K562 (cell line): ENCODE measurements around the gene CNKSR3. TPM values are rescaled to one million over a fixed set of nuclear protein-coding genes. Genes with fewer than 3 reads are reported as not detected.

ENCODE experiments used
- ATAC-seq: fragments of 200-7000 bp; cut with Tn5 transposase; 3 replicates; pipeline ENCODE4 v1.9.1; 2020; ENCODE audit warnings: moderate library complexity
- BruUV-seq: library from RNA; stranded (reverse); fragments of 400-500 nt; replicated peaks from 2 replicates; lab custom pipeline; 2021; lab: Mats Ljungman, UMichigan
- CTCF ChIA-PET: fragments of 300-600 bp; formaldehyde crosslinking; extraction: SDS; loops from one replicate; lab custom pipeline; 2021; ENCODE audit warnings: low intra/inter-chr PET ratio; lab: Yijun Ruan, JAX
- POLR2A ChIA-PET: fragments of 300-600, 350-650 bp; sonication (Branson Sonifier 250); formaldehyde crosslinking; extraction: SDS; loops from one replicate; lab custom pipeline; 2021; ENCODE audit warnings: antibody characterized with exemption, inconsistent platforms; lab: Yijun Ruan, JAX
- DNase-seq, 4 experiments: peaks; one replicate each; pipeline versions ENCODE4 v3.0.0 to v3.0.0-alpha.2; 2011 to 2018; ENCODE audit warnings: low spot score in 3 of 4, mixed read lengths in 3 of 4; ENCODE audit errors: extremely low read depth in 1 of 4
- FAIRE-seq: peaks from 2 replicates; lab custom pipeline; 2011; peaks lifted over from hg19 to GRCh38; lab: Jason Lieb, UNC
- H2AFZ ChIP-seq: 2 replicates; pipeline ENCODE4 v1.6.0; 2011; ENCODE audit warnings: low read depth, low read length, control low read depth, inconsistent platforms
- H3K27ac ChIP-seq: fragments of 200-600 bp; 3 replicates; pipeline ENCODE4 v1.8.0; 2011; ENCODE audit warnings: low read depth, mild to moderate bottlenecking, control low read depth, inconsistent platforms, low read length, moderate library complexity, mixed read lengths; ENCODE audit errors: extremely low read depth
- H3K27me3 ChIP-seq, 2 experiments: fragments of 300-600 bp in 1 of 2; 2 replicates in 1 of 2; 3 replicates in 1 of 2; pipeline versions ENCODE4 v1.6.0 to v1.8.0; 2011; ENCODE audit warnings: inconsistent platforms in 2 of 2, low read length in 2 of 2, mild to moderate bottlenecking in 1 of 2, mixed read lengths in 1 of 2, moderate library complexity in 1 of 2; ENCODE audit not compliant: control insufficient read depth in 2 of 2, insufficient read depth in 2 of 2
- H3K36me3 ChIP-seq: fragments of 300-600 bp; 3 replicates; pipeline ENCODE4 v1.8.0; 2011; ENCODE audit warnings: mild to moderate bottlenecking, low read length, inconsistent platforms; ENCODE audit not compliant: control insufficient read depth, insufficient read depth
- H3K4me1 ChIP-seq, 2 experiments: fragments of 200-600 bp in 1 of 2; replicated peaks in 1 of 2; 2 replicates in 1 of 2; 3 replicates in 1 of 2; pipeline versions ENCODE4 v1.5.1 to v1.8.0; 2011; ENCODE audit warnings: inconsistent platforms in 2 of 2, low read length in 2 of 2, mild to moderate bottlenecking in 1 of 2, mixed read lengths in 1 of 2, moderate library complexity in 1 of 2; ENCODE audit not compliant: control insufficient read depth in 2 of 2, insufficient read depth in 2 of 2
- H3K4me2 ChIP-seq: 2 replicates; pipeline ENCODE4 v1.6.1; 2011; ENCODE audit warnings: low read length, control low read depth, inconsistent platforms, mixed read lengths; ENCODE audit not compliant: insufficient read depth
- H3K4me3 ChIP-seq: fragments of 200-600 bp; sonication (generic), shearing (Covaris generic); 2 replicates; pipeline ENCODE4 v1.5.1; 2016; ENCODE audit warnings: control low read depth, inconsistent platforms
- H3K79me2 ChIP-seq: fragments of 200-600 bp; 3 replicates; pipeline ENCODE4 v1.8.0; 2011; ENCODE audit warnings: low read length, inconsistent platforms; ENCODE audit not compliant: control insufficient read depth, insufficient read depth
- H3K9ac ChIP-seq, 2 experiments: 2 replicates each; pipeline versions ENCODE4 v1.6.0 to v1.6.1; 2011; ENCODE audit warnings: low read depth in 2 of 2, low read length in 2 of 2, control low read depth in 1 of 2, inconsistent platforms in 1 of 2, mild to moderate bottlenecking in 1 of 2, mixed read lengths in 1 of 2; ENCODE audit not compliant: insufficient read depth in 1 of 2
- H3K9me1 ChIP-seq: one replicate; pipeline ENCODE4 v1.6.0; 2011; ENCODE audit warnings: inconsistent platforms, mild to moderate bottlenecking, low read length, moderate library complexity; ENCODE audit not compliant: control insufficient read depth, insufficient read depth
- H3K9me3 ChIP-seq: replicated peaks from 2 replicates; pipeline ENCODE4 v1.5.1; 2011; ENCODE audit warnings: low read depth, low read length, inconsistent platforms; ENCODE audit not compliant: control insufficient read depth, insufficient read depth
- H4K20me1 ChIP-seq: replicated peaks from 2 replicates; pipeline ENCODE4 v1.6.1; 2011; ENCODE audit warnings: low read length, inconsistent platforms, mixed read lengths; ENCODE audit not compliant: control insufficient read depth, insufficient read depth
- CBFA2T2 ChIP-seq: fragments of 450-650 bp; conservative IDR thresholded peaks from 2 replicates; pipeline ENCODE4 v1.6.1; 2017; ENCODE audit warnings: mild to moderate bottlenecking
- ESRRA ChIP-seq: fragments of 450-650 bp; IDR thresholded peaks from 2 replicates; pipeline ENCODE4 v1.6.1; 2014; ENCODE audit warnings: low read depth, mild to moderate bottlenecking, moderate library complexity, borderline replicate concordance
- SOX6 ChIP-seq: fragments of 450-650 bp; IDR thresholded peaks from 2 replicates; pipeline ENCODE4 v1.6.1; 2014; ENCODE audit warnings: mild to moderate bottlenecking
- TFAM ChIP-seq: fragments of 250-450 bp; sonication (Bioruptor Pico); conservative IDR thresholded peaks from 2 replicates; pipeline ENCODE4 v1.5.0; 2021; ENCODE audit warnings: mild to moderate bottlenecking, moderate library complexity
- WGBS: fragments of 100-300 bp; shearing (Covaris generic); methylation state at CpG from one replicate; pipeline ENCODE4 v1.1.6; 2016; ENCODE audit warnings: low coverage, mixed read lengths; ENCODE audit not compliant: insufficient coverage; ENCODE audit errors: missing lambda C conversion rate; 5-methylcytosine and 5-hydroxymethylcytosine counted together
- in situ Hi-C: fragments of 300-500 bp; cut with MboI; formaldehyde crosslinking; loops from 4 replicates; pipeline ENCODE4 v1.15.0; 2018; ENCODE audit warnings: inconsistent platforms, mixed read lengths
- intact Hi-C: fragments of 100-400 bp; cut with micrococcal nuclease; formaldehyde crosslinking; loops from 2 replicates; pipeline ENCODE4 v1.14.2; 2022
- polyA plus RNA-seq, 8 experiments: library from polyadenylated mRNA; depleted of rRNA in 4 of 8; stranded (reverse) in 5 of 8; unstranded in 3 of 8; fragments of >200 nt; fragmentation: Nextera tagmentation in 2 of 8; fragmentation: Illumina TruSeq in 1 of 8; extraction: Ambion mirVana in 2 of 8; extraction: Trizol in 1 of 8; gene quantifications; 2 replicates each; pipeline versions ENCODE4 v1.2.1 to v1.2.3, GENCODE V29; 2011 to 2014; ENCODE audit warnings: inconsistent platforms in 1 of 8, missing spikeins in 1 of 8
- total RNA-seq, 7 experiments: library from RNA; depleted of rRNA in 6 of 7; stranded (reverse); fragments of >200 nt in 6 of 7; fragmentation: Illumina TruSeq in 2 of 7; extraction: Trizol in 2 of 7; gene quantifications; 2 replicates each; pipeline versions ENCODE4 v1.2.1 to v1.2.3, GENCODE V29; 2011 to 2021; ENCODE audit warnings: low replicate concordance in 1 of 7
- TF ChIP-seq, protein P1 (sequence below): sonication (generic); IDR thresholded peaks from 2 replicates; pipeline ENCODE4 v1.6.1; 2016
- TF ChIP-seq, protein P2 (sequence below): fragments of 250-450 bp; sonication (Bioruptor Pico); IDR thresholded peaks from 2 replicates; pipeline ENCODE4 v1.5.0; 2020; ENCODE audit warnings: mild to moderate bottlenecking, borderline replicate concordance

Gene CNKSR3
- total and polyA plus RNA-seq, 9 of the 15 experiments (the other 6 are each of a cell fraction or from before 2014, with no cell fraction given): 4.5 to 29.6 (median 9.5) TPM

DNA sequence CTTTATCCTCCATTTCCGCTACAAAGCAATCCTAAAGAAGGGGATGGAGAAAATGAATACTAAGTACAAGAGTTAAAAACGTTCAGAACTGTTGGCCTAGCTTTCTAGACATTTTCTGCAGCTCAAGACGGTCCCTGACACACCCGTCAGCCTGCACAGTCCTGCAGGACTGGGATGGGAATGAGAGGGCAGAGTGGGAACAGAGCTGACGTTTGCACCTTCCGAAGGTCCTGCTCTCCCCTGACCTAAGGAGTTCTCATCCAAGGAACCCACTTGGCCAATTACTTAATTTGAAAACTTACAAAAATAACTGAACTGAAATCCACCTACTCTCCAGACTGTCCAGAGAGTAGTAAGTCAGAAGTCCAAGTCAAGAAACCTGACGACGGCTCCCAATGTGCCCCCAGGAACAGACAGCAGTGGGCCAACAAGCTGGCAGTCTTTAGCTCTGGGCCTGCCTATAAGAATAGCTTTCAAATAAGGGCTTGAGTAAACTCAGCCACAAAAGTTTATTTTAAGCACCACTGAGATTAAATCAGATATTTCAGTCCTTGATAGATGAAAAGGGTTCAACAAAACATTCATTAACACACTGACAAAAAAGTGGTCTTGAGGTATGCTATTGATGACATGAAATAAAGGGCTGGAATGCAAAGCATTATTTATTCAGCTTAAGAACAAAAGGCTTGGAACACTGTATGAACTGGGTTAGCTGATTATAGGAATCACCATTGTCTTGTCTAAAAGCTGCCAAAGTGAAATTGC lies 76.8 kb downstream of the CNKSR3 start:
- no TSS peak for BruUV-seq
- H3K79me2 ChIP-seq: 0 out of 3 replicates have a peak, but pooled peaks cover 3% of the 10 kb centered on the region
- in situ Hi-C loops (no loop called here), intact Hi-C loops (no loop called here)
- ChIA-PET CTCF (no interaction called here), POLR2A (interaction anchor here (0.5 to 1.0 kb wide), 2 partner anchors 11 to 13 kb away, joined by 3 to 4 read pairs; no protein-coding TSS in a partner anchor)
- peak overlapping the region; percentile 57 for H3K27ac ChIP-seq
- no peaks in the 10 kb centered on the region for H3K9me1 ChIP-seq
- peak in 2 of 4 experiments; percentile 39 to 43 for DNase-seq
- peak; percentile 71 for FAIRE-seq
- H3K4me3 ChIP-seq: no peak overlapping the region
- H3K4me2 ChIP-seq: peak overlapping the region; percentile 50
- no peaks in the 10 kb centered on the region for H3K27me3 ChIP-seq
- 20% methylated on average over 8 of the region's 8 CpGs for WGBS
- H2AFZ ChIP-seq: peak overlapping the region; percentile 41
- peak; percentile 83 for ATAC-seq
- H3K9ac ChIP-seq: peak overlapping the region; percentile 23 to 73; a peak in 2 of 4 replicates
- TF ChIP-seq, protein P1, sequence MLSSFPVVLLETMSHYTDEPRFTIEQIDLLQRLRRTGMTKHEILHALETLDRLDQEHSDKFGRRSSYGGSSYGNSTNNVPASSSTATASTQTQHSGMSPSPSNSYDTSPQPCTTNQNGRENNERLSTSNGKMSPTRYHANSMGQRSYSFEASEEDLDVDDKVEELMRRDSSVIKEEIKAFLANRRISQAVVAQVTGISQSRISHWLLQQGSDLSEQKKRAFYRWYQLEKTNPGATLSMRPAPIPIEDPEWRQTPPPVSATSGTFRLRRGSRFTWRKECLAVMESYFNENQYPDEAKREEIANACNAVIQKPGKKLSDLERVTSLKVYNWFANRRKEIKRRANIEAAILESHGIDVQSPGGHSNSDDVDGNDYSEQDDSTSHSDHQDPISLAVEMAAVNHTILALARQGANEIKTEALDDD: no peak
- TF ChIP-seq CBFA2T2 (no peak), SOX6 (no peak), ESRRA (no peak), TFAM (CRISPR knock-in tag) (no peak)
- TF ChIP-seq, protein P2, sequence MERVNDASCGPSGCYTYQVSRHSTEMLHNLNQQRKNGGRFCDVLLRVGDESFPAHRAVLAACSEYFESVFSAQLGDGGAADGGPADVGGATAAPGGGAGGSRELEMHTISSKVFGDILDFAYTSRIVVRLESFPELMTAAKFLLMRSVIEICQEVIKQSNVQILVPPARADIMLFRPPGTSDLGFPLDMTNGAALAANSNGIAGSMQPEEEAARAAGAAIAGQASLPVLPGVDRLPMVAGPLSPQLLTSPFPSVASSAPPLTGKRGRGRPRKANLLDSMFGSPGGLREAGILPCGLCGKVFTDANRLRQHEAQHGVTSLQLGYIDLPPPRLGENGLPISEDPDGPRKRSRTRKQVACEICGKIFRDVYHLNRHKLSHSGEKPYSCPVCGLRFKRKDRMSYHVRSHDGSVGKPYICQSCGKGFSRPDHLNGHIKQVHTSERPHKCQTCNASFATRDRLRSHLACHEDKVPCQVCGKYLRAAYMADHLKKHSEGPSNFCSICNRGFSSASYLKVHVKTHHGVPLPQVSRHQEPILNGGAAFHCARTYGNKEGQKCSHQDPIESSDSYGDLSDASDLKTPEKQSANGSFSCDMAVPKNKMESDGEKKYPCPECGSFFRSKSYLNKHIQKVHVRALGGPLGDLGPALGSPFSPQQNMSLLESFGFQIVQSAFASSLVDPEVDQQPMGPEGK: no peak
- H3K36me3 ChIP-seq: peaks cover 44% of the 10 kb centered on the region
- no peaks in the 10 kb centered on the region for H4K20me1 ChIP-seq
- peaks cover 5% of the 10 kb centered on the region; the same call in 1 of the 2 replicates for H3K9me3 ChIP-seq
- H3K4me1 ChIP-seq: peaks cover 7 to 21% of the 10 kb centered on the region in 2 experiments
